ENCODE measurements around the gene GRM1.

GRM1 gene

GRCh38 chr6:146433881-146434731, 405.2 kb downstream of the GRM1 start:
- Mint-ChIP-seq H3K4me3 (no peak overlapping the region), H3K27me3 (peaks cover 21% of the 10 kb centered on the region), H3K9me3 (no peaks in the 10 kb centered on the region), H3K36me3 (no peaks in the 10 kb centered on the region), H3K4me1 (no peaks in the 10 kb centered on the region), H3K27ac (no peak overlapping the region)

- H3K4me3 Mint-ChIP-seq, result no peak overlapping the region
Observed at GRCh38 chr6:146434732-146435390, 406.0 kb downstream of the GRM1 start.

GRCh38 chr6:146441907-146442306, 413.0 kb downstream of the GRM1 start:
- no peaks in the 10 kb centered on the region for H3K36me3 Mint-ChIP-seq
- H3K9me3 Mint-ChIP-seq, result no peaks in the 10 kb centered on the region

More at GRCh38 chr6:146434732-146435390, 406.0 kb downstream of the GRM1 start:
- H3K27ac Mint-ChIP-seq, result no peak overlapping the region
- H3K9me3 Mint-ChIP-seq, result no peaks in the 10 kb centered on the region
- H3K27me3 Mint-ChIP-seq, result peaks cover 22% of the 10 kb centered on the region
- H3K4me1 Mint-ChIP-seq, result no peaks in the 10 kb centered on the region
- H3K36me3 Mint-ChIP-seq, result no peaks in the 10 kb centered on the region

DNA sequence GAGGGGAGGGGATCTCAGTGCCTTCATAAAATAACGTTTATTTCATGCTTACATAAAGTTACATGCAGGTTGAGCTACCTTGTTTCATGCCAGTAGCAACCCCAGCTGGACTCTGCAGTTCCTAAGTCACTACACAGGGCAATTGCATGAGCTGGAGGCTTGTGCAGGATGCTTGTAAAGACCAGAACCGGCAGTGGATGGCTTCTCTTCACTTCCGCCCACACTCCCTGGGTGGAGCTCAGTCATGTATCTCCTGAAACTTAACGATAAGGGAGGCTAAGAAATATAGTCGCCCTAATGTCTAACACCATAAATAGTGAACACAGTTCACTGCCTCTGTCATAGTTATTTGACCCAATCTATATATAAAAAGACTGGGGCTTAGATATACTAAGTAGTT, 415.3 kb downstream of the GRM1 start:
- Mint-ChIP-seq H3K27ac (no peak overlapping the region), H3K9me3 (peaks cover 3% of the 10 kb centered on the region), H3K27me3 (peaks cover 3% of the 10 kb centered on the region), H3K4me3 (no peak overlapping the region), H3K4me1 (no peaks in the 10 kb centered on the region), H3K36me3 (no peaks in the 10 kb centered on the region)

More at GRCh38 chr6:146441907-146442306, 413.0 kb downstream of the GRM1 start:
- Mint-ChIP-seq H3K4me1 (no peaks in the 10 kb centered on the region), H3K27me3 (peaks cover 14% of the 10 kb centered on the region), H3K4me3 (no peak overlapping the region), H3K27ac (no peak overlapping the region)

GRCh38 chr6:146445233-146445632, 416.4 kb downstream of the GRM1 start:
- Mint-ChIP-seq H3K9me3 (peaks cover 7% of the 10 kb centered on the region), H3K36me3 (no peaks in the 10 kb centered on the region), H3K4me1 (no peaks in the 10 kb centered on the region), H3K27ac (no peak overlapping the region), H3K4me3 (no peak overlapping the region), H3K27me3 (peaks cover 3% of the 10 kb centered on the region)

DNA sequence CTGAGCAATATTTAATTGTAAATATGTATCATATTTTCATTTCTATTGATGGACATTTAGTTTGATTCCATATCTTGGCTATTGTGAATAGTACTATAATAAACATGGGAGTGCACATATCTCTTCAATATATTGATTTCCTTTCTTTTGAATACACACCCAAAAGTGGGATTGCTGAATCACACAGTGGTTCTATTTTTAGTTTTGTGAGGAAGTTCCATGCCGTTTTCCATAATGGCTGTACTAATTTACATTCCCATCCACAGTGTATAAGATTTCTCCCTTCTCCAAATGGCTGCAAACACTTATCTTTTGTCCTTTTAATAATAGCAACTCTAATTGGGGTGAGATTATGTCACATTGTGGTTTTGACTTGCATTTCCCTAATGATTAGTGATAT, 428.0 kb downstream of the GRM1 start:
- Mint-ChIP-seq H3K36me3 (no peaks in the 10 kb centered on the region), H3K4me1 (no peaks in the 10 kb centered on the region), H3K27me3 (no peaks in the 10 kb centered on the region), H3K9me3 (peaks cover 28% of the 10 kb centered on the region), H3K27ac (no peak overlapping the region), H3K4me3 (no peak overlapping the region)

DNA sequence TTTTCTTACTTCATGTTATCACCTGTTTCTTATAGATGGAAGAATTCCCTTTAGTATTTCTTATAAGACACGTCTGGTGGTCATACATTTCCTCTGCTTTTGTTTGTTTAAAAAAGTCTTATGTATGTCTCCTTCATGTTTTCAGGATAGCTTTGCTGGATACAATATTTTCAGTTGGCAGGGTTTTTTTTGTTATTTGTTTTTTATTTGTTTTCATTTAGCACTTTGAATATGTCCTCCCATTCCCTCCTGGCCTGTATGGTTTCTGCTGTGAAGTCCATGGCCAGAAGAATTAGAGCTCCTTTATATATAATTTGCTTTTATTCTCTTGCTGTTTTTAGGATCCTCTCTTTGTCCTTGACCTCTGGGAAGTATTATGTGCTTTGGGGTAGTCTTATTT, 432.1 kb downstream of the GRM1 start:
- H3K27me3 Mint-ChIP-seq, result peaks cover 2% of the 10 kb centered on the region
- no peaks in the 10 kb centered on the region for H3K4me1 Mint-ChIP-seq
- H3K27ac Mint-ChIP-seq, result no peak overlapping the region
- H3K9me3 Mint-ChIP-seq, result peaks cover 28% of the 10 kb centered on the region
- no peak overlapping the region for H3K4me3 Mint-ChIP-seq
- H3K36me3 Mint-ChIP-seq, result no peaks in the 10 kb centered on the region

DNA sequence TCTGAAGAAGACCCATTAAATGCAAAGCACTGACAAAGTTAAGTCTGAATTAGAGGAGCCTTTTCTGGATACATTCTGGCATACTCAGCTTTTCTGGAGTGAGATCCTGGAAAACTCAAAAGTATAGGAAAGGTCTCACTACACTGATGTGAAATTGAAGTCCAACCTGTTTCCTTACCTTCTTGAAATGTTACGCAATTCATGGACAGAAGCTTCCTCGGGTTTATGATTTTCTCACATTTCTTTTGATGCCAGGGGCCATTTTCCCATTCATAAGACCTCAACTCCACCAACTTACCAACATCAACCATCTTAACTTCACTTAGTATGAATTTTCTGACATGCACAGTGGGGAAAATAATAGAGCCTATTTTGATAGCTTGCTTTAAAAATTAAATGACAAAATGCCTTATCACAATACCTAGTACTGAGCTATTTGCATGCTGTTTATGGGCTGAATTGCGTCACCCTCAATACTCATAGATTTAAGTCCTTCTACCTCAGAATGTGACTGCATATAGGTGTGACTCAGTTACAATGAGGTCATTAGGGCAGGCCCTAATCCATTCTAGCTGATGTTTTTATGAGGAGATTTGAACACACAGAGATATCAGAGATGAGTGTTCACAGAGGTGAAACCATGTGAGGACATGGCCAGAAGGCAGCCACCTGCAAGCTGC, 441.4 kb downstream of the GRM1 start:
- Mint-ChIP-seq H3K4me1 (no peaks in the 10 kb centered on the region), H3K9me3 (peaks cover 6% of the 10 kb centered on the region), H3K36me3 (no peaks in the 10 kb centered on the region), H3K4me3 (no peak overlapping the region), H3K27me3 (no peaks in the 10 kb centered on the region), H3K27ac (no peak overlapping the region)

DNA sequence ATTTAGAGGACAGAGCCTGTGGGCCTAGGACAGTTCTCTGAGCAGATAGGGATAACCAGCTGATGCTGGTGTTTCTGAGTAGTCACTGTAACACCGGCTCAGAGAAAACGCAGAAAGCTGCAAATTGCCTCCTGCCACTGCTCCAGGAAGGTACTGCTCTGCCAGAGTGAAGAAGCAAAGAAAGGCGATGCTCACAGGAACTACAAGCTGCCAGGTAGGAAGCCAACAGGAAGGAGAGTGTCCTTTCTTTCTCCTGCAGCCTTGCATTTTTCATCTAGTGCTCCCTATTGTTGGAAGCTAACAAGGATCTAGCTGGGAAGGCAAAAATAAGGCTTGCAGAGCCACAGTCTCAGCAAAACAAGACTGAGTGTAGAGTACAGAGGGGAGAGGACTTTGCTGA, 444.1 kb downstream of the GRM1 start:
- H3K4me3 Mint-ChIP-seq, result no peak overlapping the region
- H3K9me3 Mint-ChIP-seq, result peaks cover 6% of the 10 kb centered on the region
- no peaks in the 10 kb centered on the region for H3K36me3 Mint-ChIP-seq
- H3K27me3 Mint-ChIP-seq, result no peaks in the 10 kb centered on the region
- no peaks in the 10 kb centered on the region for H3K4me1 Mint-ChIP-seq
- no peak overlapping the region for H3K27ac Mint-ChIP-seq

DNA sequence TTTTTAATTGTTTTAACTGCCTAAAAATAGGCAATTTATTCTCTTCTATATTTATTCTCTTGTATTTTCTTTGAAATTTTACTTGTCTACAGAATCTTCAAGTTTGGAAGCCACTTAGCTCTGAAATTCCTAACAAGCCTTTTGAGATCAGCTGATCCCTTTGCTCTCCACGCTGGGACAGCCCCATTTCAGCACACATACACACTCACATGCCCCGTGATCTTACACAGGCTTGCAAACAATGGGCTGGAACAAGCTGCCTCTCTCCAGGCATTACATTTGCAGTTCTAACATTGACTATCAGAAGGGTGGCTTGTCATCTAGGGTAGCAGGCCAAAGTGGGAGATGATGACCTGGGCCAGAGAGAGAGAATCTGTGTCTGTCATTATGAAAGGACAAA, 452.7 kb downstream of the GRM1 start:
- no peaks in the 10 kb centered on the region for H3K36me3 Mint-ChIP-seq
- no peaks in the 10 kb centered on the region for H3K4me1 Mint-ChIP-seq
- H3K9me3 Mint-ChIP-seq, result peaks cover 4% of the 10 kb centered on the region
- H3K4me3 Mint-ChIP-seq, result no peak overlapping the region
- H3K27ac Mint-ChIP-seq, result no peak overlapping the region
- H3K27me3 Mint-ChIP-seq, result no peaks in the 10 kb centered on the region

DNA sequence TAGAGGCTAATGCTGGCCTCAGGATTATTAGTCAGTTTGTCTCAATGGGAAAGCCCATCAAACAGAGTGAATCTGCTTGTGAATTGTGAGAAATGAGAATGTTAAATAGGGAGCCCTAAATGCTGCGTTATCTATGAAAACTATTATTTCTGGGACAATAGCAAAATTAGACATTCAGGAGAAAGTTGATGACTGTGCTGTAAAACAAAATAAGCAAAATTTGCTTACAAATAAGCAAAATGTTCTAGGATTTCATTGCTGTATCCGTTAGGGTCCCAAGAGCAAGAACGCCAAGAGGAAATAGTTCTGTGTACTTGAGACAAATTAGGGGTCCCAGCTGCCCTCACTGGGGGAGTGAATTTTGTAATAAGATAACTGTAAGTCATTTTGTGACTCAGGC, 455.5 kb downstream of the GRM1 start:
- H3K4me3 Mint-ChIP-seq, result no peak overlapping the region
- H3K9me3 Mint-ChIP-seq, result peaks cover 4% of the 10 kb centered on the region
- H3K4me1 Mint-ChIP-seq, result no peaks in the 10 kb centered on the region
- no peaks in the 10 kb centered on the region for H3K36me3 Mint-ChIP-seq
- H3K27me3 Mint-ChIP-seq, result no peaks in the 10 kb centered on the region
- H3K27ac Mint-ChIP-seq, result no peak overlapping the region

All from activated naive CD4-positive, alpha-beta T cell treated with anti-CD3 and anti-CD28 coated beads, Interleukin-2, amount 50 U/mL, for 24 hours (primary cell).